Sigmoid colon (tissue), 7 donors: ENCODE data around the gene SMCR8. TPM values are rescaled to one million over a fixed set of nuclear protein-coding genes. Genes with fewer than 3 reads are reported as not detected.
"Not testable (repeated sequence)": the region's sequence is repeated elsewhere in the genome, so short reads cannot be mapped to it uniquely, and the experiment has no call there.

ENCODE experiments used
- DNase-seq: peaks from one replicate; pipeline ENCODE4 v3.0.0-alpha.2; 2019
- H3K27ac ChIP-seq, 4 donors: fragments of 200-600 bp; sonication (generic); one replicate each; pipeline ENCODE4 v1.5.1; 2016 to 2019; ENCODE audit warnings: mild to moderate bottlenecking in 1 of 4
- H3K27me3 ChIP-seq, 3 donors: fragments of 200-600 bp; sonication (generic); one replicate each; pipeline ENCODE4 v1.5.1; 2019; ENCODE audit warnings: mild to moderate bottlenecking in 1 of 3
- H3K36me3 ChIP-seq, 4 donors: fragments of 200-600 bp; sonication (generic); one replicate each; pipeline ENCODE4 v1.5.1; 2016 to 2019
- H3K4me1 ChIP-seq, 4 donors: fragments of 200-600 bp; sonication (generic); one replicate each; pipeline ENCODE4 v1.5.1; 2017 to 2019
- H3K4me3 ChIP-seq, 4 donors: fragments of 200-600 bp; sonication (generic); one replicate each; pipeline ENCODE4 v1.5.1; 2017 to 2019; ENCODE audit warnings: mild to moderate bottlenecking in 2 of 4, moderate library complexity in 1 of 4
- H3K9me3 ChIP-seq, 4 donors: fragments of 200-600 bp in 3 of 4; sonication (generic) in 3 of 4; one replicate each; pipeline versions ENCODE4 v1.5.1 to v1.6.1; 2013 to 2019
- CTCF ChIP-seq, 4 experiments: fragments of 450-650 bp in 3 of 4; fragments of 200-600 bp in 1 of 4; IDR thresholded peaks; one replicate each; pipeline ENCODE4 v1.5.1; 2016 to 2019; ENCODE audit warnings: antibody characterized with exemption in 4 of 4, mild to moderate bottlenecking in 3 of 4, moderate library complexity in 2 of 4
- EP300 ChIP-seq, 4 donors: sonication (generic); formaldehyde crosslinking; IDR thresholded peaks; one replicate each; pipeline ENCODE4 v1.6.1; 2017; ENCODE audit warnings: antibody characterized with exemption in 4 of 4
- POLR2A ChIP-seq, 2 donors: fragments of 450-650 bp; IDR thresholded peaks; one replicate each; pipeline ENCODE4 v1.6.1; 2016; ENCODE audit warnings: antibody characterized with exemption in 2 of 2, mild to moderate bottlenecking in 2 of 2, moderate library complexity in 2 of 2
- POLR2AphosphoS5 ChIP-seq, 4 donors: sonication (generic); formaldehyde crosslinking; IDR thresholded peaks; one replicate each; pipeline ENCODE4 v1.6.1; 2017; ENCODE audit warnings: antibody characterized with exemption in 4 of 4
- WGBS, 2 donors: extraction: QIAGEN DNeasy Blood & Tissue Kit; methylation state at CpG; one replicate each; pipeline ENCODE4 v1.1.7; 2013; 5-methylcytosine and 5-hydroxymethylcytosine counted together
- intact Hi-C: fragments of 100-400 bp; cut with DNase I; formaldehyde crosslinking; loops from one replicate; pipeline ENCODE4 v1.15.1; 2023
- polyA plus RNA-seq, 3 donors: library from polyadenylated mRNA; stranded (reverse); fragments of 200-250 nt; gene quantifications; one replicate each; pipeline ENCODE4 v1.2.3, GENCODE V29; 2013
- total RNA-seq, 4 donors: library from RNA; depleted of rRNA; stranded (reverse); fragments of >200 nt; gene quantifications; one replicate each; pipeline ENCODE4 v1.1.0, GENCODE V29; 2016
- donor health status: healthy with polysubstance abuse.
- donor health status: Bipolar disorder and iron deficiency.
- donor health status: healthy.

SMCR8 gene
- total and polyA plus RNA-seq, 7 donors: 4.2 to 16.6 (median 10.5) TPM

- no peak for DNase-seq
- Histone ChIP-seq H3K9me3 (no peaks in the 10 kb centered on the region), H3K27me3 (no peaks in the 10 kb centered on the region), H3K4me3 (no peak overlapping the region), H3K27ac (no peak overlapping the region), H3K4me1 (no peaks in the 10 kb centered on the region), H3K36me3 (peaks cover 24 to 75% (median 54%) of the 10 kb centered on the region in 4 donors)
- intact Hi-C loops: no loop called here
- 88 to 91% methylated on average over 8 of the region's 8 CpGs for WGBS, 2 donors
- TF ChIP-seq POLR2AphosphoS5 (IDR thresholded peaks at IDR 0.05) (no peak), EP300 (IDR thresholded peaks at IDR 0.05) (no peak), CTCF (IDR thresholded peaks at IDR 0.05) (no peak), POLR2A (IDR thresholded peaks at IDR 0.05) (no peak)
Observed at GRCh38 chr17:18300725-18301480, 14.2 kb upstream of the SMCR8 start.

GRCh38 chr17:18303206-18303605 is 11.9 kb upstream of the SMCR8 start:
- WGBS, 2 donors: 88 to 93% methylated on average over 13 of the region's 13 CpGs
- H3K9me3 ChIP-seq, H3K4me1 ChIP-seq, intact Hi-C loops, H3K27ac ChIP-seq, DNase-seq, H3K4me3 ChIP-seq, H3K27me3 ChIP-seq: not testable (repeated sequence)
- H3K36me3 ChIP-seq: peaks cover 24 to 94% (median 70%) of the 10 kb centered on the region in 4 donors

GRCh38 chr17:18309202-18309601 is 5.9 kb upstream of the SMCR8 start:
- Histone ChIP-seq H3K27me3 (no peaks in the 10 kb centered on the region), H3K27ac (no peak overlapping the region), H3K36me3 (peaks cover 8 to 59% (median 29%) of the 10 kb centered on the region in 4 donors), H3K9me3 (no peaks in the 10 kb centered on the region), H3K4me3 (no peak overlapping the region), H3K4me1 (peaks cover 0 to 22% (median 17%) of the 10 kb centered on the region in 4 donors)
- DNase-seq: no peak
- intact Hi-C loops: no loop called here
- TF ChIP-seq CTCF (IDR thresholded peaks at IDR 0.05) (no peak), EP300 (IDR thresholded peaks at IDR 0.05) (no peak), POLR2A (IDR thresholded peaks at IDR 0.05) (no peak)
- WGBS, 2 donors: 97 to 98% methylated on average over 4 of the region's 4 CpGs

GRCh38 chr17:18314059-18314730 is 898 bp upstream of the SMCR8 start:
- Histone ChIP-seq H3K27ac (peak overlapping the region; percentile 85 to 92 (median 90)), H3K9me3 (no peaks in the 10 kb centered on the region), H3K27me3 (no peaks in the 10 kb centered on the region), H3K4me3 (peak overlapping the region; percentile 81 to 93 (median 90)), H3K36me3 (peaks cover 0 to 33% (median 6%) of the 10 kb centered on the region in 4 donors), H3K4me1 (peaks cover 0 to 64% (median 55%) of the 10 kb centered on the region in 4 donors)
- no peak for TF ChIP-seq POLR2A (IDR thresholded peaks at IDR 0.05)
- no peak for TF ChIP-seq CTCF (IDR thresholded peaks at IDR 0.05)
- no peak for TF ChIP-seq EP300 (IDR thresholded peaks at IDR 0.05)
- no peak for TF ChIP-seq POLR2AphosphoS5 (IDR thresholded peaks at IDR 0.05)
- no peak for DNase-seq
- intact Hi-C loops: loop anchor here (2.0 kb wide), 1 partner anchor 53 kb away; the partner anchor contains the start of gene MIEF2
- 0% methylated on average over 39 of the region's 39 CpGs for WGBS, 2 donors

- DNase-seq: no peak
- Histone ChIP-seq H3K27ac (peak overlapping the region; percentile 85 to 92 (median 90)), H3K4me3 (peak overlapping the region; percentile 81 to 93 (median 90)), H3K27me3 (no peaks in the 10 kb centered on the region), H3K4me1 (peaks cover 0 to 77% (median 69%) of the 10 kb centered on the region in 4 donors), H3K36me3 (peaks cover 0 to 41% (median 7%) of the 10 kb centered on the region in 4 donors), H3K9me3 (no peaks in the 10 kb centered on the region)
- WGBS, 2 donors: 5 to 7% methylated on average over 18 of the region's 18 CpGs
- intact Hi-C loops: loop anchor here (2.0 to 5.0 kb wide), 2 partner anchors 55 to 88 kb away; partner anchors contain the start of genes LLGL1 and MIEF2
- no peak for TF ChIP-seq EP300 (IDR thresholded peaks at IDR 0.05)
- no peak for TF ChIP-seq CTCF (IDR thresholded peaks at IDR 0.05)
- no peak for TF ChIP-seq POLR2AphosphoS5 (IDR thresholded peaks at IDR 0.05)
- no peak for TF ChIP-seq POLR2A (IDR thresholded peaks at IDR 0.05)
Observed at GRCh38 chr17:18315562-18315922, 449 bp downstream of the SMCR8 start.
